ENCODE measurements around the gene LRCH3. TPM values are rescaled to one million over a fixed set of nuclear protein-coding genes. Genes with fewer than 3 reads are reported as not detected.

LRCH3 gene
- total RNA-seq, 1 donor from 2014 or later: 22.2 TPM

GRCh38 chr3:197753263-197753662 is 37.8 kb upstream of the LRCH3 start:
- no peak for TF ChIP-seq CTCF (IDR thresholded peaks at IDR 0.05)
- Histone ChIP-seq H3K9me3 (no peaks in the 10 kb centered on the region), H3K36me3 (peaks cover 1 to 9% of the 10 kb centered on the region in 2 donors), H3K4me1 (peaks cover 0 to 13% of the 10 kb centered on the region in 2 donors), H3K27me3 (no peaks in the 10 kb centered on the region), H3K4me3 (no peak overlapping the region), H3K27ac (no peak overlapping the region)
- no peak for DNase-seq (ENCODE audit: low spot score in 2 of 2)
- intact Hi-C loops (cut with DNase I): no loop called here

- H3K9me3 ChIP-seq: no peaks in the 10 kb centered on the region
- intact Hi-C loops (cut with DNase I): no loop called here
- no peak for TF ChIP-seq CTCF (IDR thresholded peaks at IDR 0.05)
- peaks cover 0 to 5% of the 10 kb centered on the region in 2 donors for H3K4me1 ChIP-seq
- H3K27ac ChIP-seq: no peak overlapping the region
- no peak for DNase-seq (ENCODE audit: low spot score in 2 of 2)
- no peaks in the 10 kb centered on the region for H3K27me3 ChIP-seq
- peaks cover 12 to 18% of the 10 kb centered on the region in 2 donors for H3K36me3 ChIP-seq
- no peak overlapping the region for H3K4me3 ChIP-seq
Observed at GRCh38 chr3:197756704-197757103, 34.4 kb upstream of the LRCH3 start.

- no peak for TF ChIP-seq CTCF (IDR thresholded peaks at IDR 0.05)
- no peak overlapping the region for H3K4me3 ChIP-seq
- no peak for DNase-seq (ENCODE audit: low spot score in 2 of 2)
- H3K27ac ChIP-seq: no peak overlapping the region
- no peaks in the 10 kb centered on the region for H3K27me3 ChIP-seq
- no peaks in the 10 kb centered on the region for H3K9me3 ChIP-seq
- intact Hi-C loops (cut with DNase I): no loop called here
- H3K4me1 ChIP-seq: no peaks in the 10 kb centered on the region
- peaks cover 27 to 36% of the 10 kb centered on the region in 2 donors for H3K36me3 ChIP-seq
Observed at GRCh38 chr3:197758512-197758911, 32.5 kb upstream of the LRCH3 start.

GRCh38 chr3:197761784-197762183 is 29.3 kb upstream of the LRCH3 start:
- Histone ChIP-seq H3K9me3 (no peaks in the 10 kb centered on the region), H3K4me1 (no peaks in the 10 kb centered on the region), H3K36me3 (peaks cover 29 to 55% of the 10 kb centered on the region in 2 donors), H3K27me3 (no peaks in the 10 kb centered on the region), H3K27ac (no peak overlapping the region), H3K4me3 (no peak overlapping the region)
- DNase-seq (ENCODE audit: low spot score in 2 of 2): no peak
- intact Hi-C loops (cut with DNase I): no loop called here
- TF ChIP-seq CTCF (IDR thresholded peaks at IDR 0.05): no peak

- intact Hi-C loops (cut with DNase I): no loop called here
- H3K9me3 ChIP-seq: no peaks in the 10 kb centered on the region
- H3K27me3 ChIP-seq: no peaks in the 10 kb centered on the region
- peaks cover 68 to 95% of the 10 kb centered on the region in 2 donors for H3K36me3 ChIP-seq
- no peak for TF ChIP-seq CTCF (IDR thresholded peaks at IDR 0.05)
- H3K4me3 ChIP-seq: no peak overlapping the region
- H3K27ac ChIP-seq: no peak overlapping the region
- DNase-seq (ENCODE audit: low spot score in 2 of 2): no peak
- no peaks in the 10 kb centered on the region for H3K4me1 ChIP-seq
Observed at GRCh38 chr3:197775317-197775716, 15.7 kb upstream of the LRCH3 start.

GRCh38 chr3:197782230-197782629 is 8.8 kb upstream of the LRCH3 start:
- Histone ChIP-seq H3K27ac (no peak overlapping the region), H3K27me3 (no peaks in the 10 kb centered on the region), H3K4me1 (no peaks in the 10 kb centered on the region), H3K36me3 (peaks cover 51 to 83% of the 10 kb centered on the region in 2 donors), H3K9me3 (no peaks in the 10 kb centered on the region), H3K4me3 (no peak overlapping the region)
- no peak for TF ChIP-seq CTCF (IDR thresholded peaks at IDR 0.05)
- no peak for DNase-seq (ENCODE audit: low spot score in 2 of 2)
- intact Hi-C loops (cut with DNase I): no loop called here

All from ascending aorta (tissue), 2 donors.